ENCODE data around the gene SORL1-AS1.

Gene SORL1-AS1

DNA sequence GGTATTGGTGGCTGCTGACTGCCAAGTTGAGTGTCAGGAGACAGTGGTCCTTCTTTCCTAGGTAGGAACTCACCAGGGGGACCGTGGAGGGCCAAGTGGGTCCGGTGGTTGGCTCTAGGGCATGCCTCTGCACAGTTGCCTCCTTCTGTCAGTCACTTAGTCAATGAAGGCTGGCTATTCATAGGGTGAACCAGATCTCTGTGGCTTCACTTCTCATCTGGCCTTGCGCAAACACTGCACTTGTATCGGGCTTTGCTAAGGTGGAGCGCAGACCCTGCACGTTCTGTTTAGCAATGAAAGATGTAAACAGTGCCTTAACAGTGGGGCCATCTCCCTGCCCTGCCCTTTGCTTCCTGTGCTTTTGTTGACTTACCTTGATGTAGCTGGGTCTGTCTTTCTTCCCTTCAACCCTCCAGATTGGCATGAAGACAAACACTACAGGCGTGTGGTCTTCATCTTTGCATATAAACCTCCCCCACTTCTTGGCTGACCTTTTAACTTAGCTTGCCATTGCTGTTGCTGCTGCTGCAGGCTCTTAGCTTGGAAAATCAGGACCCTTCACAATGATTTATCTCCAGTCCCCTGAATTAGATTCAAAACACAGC, 6.7 kb upstream of the SORL1-AS1 start:
- Histone ChIP-seq H3K4me1 (ENCODE audit: control insufficient read depth in 2 of 3, insufficient read depth in 2 of 3, low read depth in 1 of 3, low read length in 3 of 3) (peaks cover 0 to 7% (median 3%) of the 10 kb centered on the region in 3 donors), H3K27me3 (ENCODE audit: control insufficient read depth, insufficient read depth, low read length) (no peaks in the 10 kb centered on the region), H3K36me3 (ENCODE audit: control insufficient read depth in 2 of 3, insufficient read depth in 3 of 3, low read length in 3 of 3) (no peaks in the 10 kb centered on the region), H3K9me3 (ENCODE audit: control insufficient read depth in 2 of 3, insufficient read depth in 1 of 3, low read length in 3 of 3) (no peaks in the 10 kb centered on the region), H3K4me3 (ENCODE audit: low read length in 3 of 3) (no peak overlapping the region), H3K9ac (ENCODE audit: low read length in 3 of 3) (no peak overlapping the region), H3K27ac (ENCODE audit: low read depth in 2 of 2, low read length in 2 of 2) (no peak overlapping the region)
- DNase-seq (peak in 2 of 5 donors; percentile 51 to 61), FAIRE-seq (no peak)
- TF ChIP-seq CTCF (IDR thresholded peaks at IDR 0.05; ENCODE audit: borderline replicate concordance, extremely low read depth, insufficient read depth), result no peak
- intact Hi-C loops (cut with DNase I), result loop anchor here (10.0 kb wide), 1 partner anchor 125 kb away; no protein-coding TSS in a partner anchor

GRCh38 chr11:121458551-121458950, 5.8 kb upstream of the SORL1-AS1 start:
- H3K9ac ChIP-seq (ENCODE audit: low read length in 3 of 3), result no peak overlapping the region

DNA sequence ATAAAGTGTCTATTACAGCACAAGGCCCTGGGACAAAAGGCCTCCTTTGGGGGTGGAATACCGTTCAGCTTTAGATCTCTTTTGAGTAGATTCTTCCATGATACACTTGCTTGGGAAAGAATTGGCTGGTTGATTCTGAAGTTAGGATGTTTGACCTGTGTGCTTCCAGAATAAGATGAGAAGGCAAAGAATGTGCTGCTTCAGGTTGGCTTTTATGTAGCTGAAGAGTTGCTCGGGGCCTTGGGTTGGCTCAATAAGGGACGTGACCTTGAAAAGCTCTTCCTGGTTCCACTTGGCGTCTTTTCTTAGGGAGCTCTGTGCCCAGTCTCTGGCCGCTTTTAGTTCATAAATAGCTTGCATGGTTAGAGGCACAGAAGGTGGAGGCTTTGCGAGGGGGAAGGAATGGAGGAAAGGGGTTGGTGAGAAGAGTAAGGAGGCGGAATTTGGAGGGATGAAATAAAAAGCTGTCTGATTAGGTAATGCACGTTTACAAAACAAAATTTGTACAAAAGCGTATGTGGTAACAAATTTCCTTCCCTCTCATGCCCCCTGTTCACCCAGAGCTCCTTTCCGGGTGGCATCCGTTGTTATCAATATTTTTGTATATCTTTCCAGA, 4.2 kb upstream of the SORL1-AS1 start:
- H3K4me3 ChIP-seq (ENCODE audit: low read length in 3 of 3), result no peak overlapping the region
- intact Hi-C loops (cut with DNase I), result loop anchor here (10.0 kb wide), 1 partner anchor 122 kb away; no protein-coding TSS in a partner anchor
- H3K9ac ChIP-seq (ENCODE audit: low read length in 3 of 3), result no peak overlapping the region
- TF ChIP-seq CTCF (IDR thresholded peaks at IDR 0.05; ENCODE audit: borderline replicate concordance, extremely low read depth, insufficient read depth), result no peak
- FAIRE-seq, result no peak
- H3K27ac ChIP-seq (ENCODE audit: low read depth in 2 of 2, low read length in 2 of 2), result peak overlapping the region in 1 of 2 donors; percentile 33
- H3K36me3 ChIP-seq (ENCODE audit: control insufficient read depth in 2 of 3, insufficient read depth in 3 of 3, low read length in 3 of 3), result no peaks in the 10 kb centered on the region
- H3K27me3 ChIP-seq (ENCODE audit: control insufficient read depth, insufficient read depth, low read length), result no peaks in the 10 kb centered on the region
- peak in 1 of 5 donors; percentile 11 for DNase-seq
- peaks cover 0 to 5% (median 3%) of the 10 kb centered on the region in 3 donors for H3K4me1 ChIP-seq (ENCODE audit: control insufficient read depth in 2 of 3, insufficient read depth in 2 of 3, low read depth in 1 of 3, low read length in 3 of 3)
- no peaks in the 10 kb centered on the region for H3K9me3 ChIP-seq (ENCODE audit: control insufficient read depth in 2 of 3, insufficient read depth in 1 of 3, low read length in 3 of 3)

More at GRCh38 chr11:121458551-121458950, 5.8 kb upstream of the SORL1-AS1 start:
- Histone ChIP-seq H3K4me1 (ENCODE audit: control insufficient read depth in 2 of 3, insufficient read depth in 2 of 3, low read depth in 1 of 3, low read length in 3 of 3) (peaks cover 0 to 5% (median 3%) of the 10 kb centered on the region in 3 donors), H3K27me3 (ENCODE audit: control insufficient read depth, insufficient read depth, low read length) (no peaks in the 10 kb centered on the region), H3K36me3 (ENCODE audit: control insufficient read depth in 2 of 3, insufficient read depth in 3 of 3, low read length in 3 of 3) (no peaks in the 10 kb centered on the region), H3K4me3 (ENCODE audit: low read length in 3 of 3) (no peak overlapping the region), H3K9me3 (ENCODE audit: control insufficient read depth in 2 of 3, insufficient read depth in 1 of 3, low read length in 3 of 3) (no peaks in the 10 kb centered on the region), H3K27ac (ENCODE audit: low read depth in 2 of 2, low read length in 2 of 2) (no peak overlapping the region)
- DNase-seq (no peak), FAIRE-seq (no peak)
- intact Hi-C loops (cut with DNase I), result loop anchor here (10.0 kb wide), 1 partner anchor 124 kb away; no protein-coding TSS in a partner anchor
- no peak for TF ChIP-seq CTCF (IDR thresholded peaks at IDR 0.05; ENCODE audit: borderline replicate concordance, extremely low read depth, insufficient read depth)

Measured in kidney (tissue), 13 donors.